ENCODE measurements around the gene VAPA. TPM values are rescaled to one million over a fixed set of nuclear protein-coding genes. Genes with fewer than 3 reads are reported as not detected.

The VAPA gene
- total RNA-seq, 1 experiment from 2014 or later = 137 TPM

GRCh38 chr18:9886005-9886348, 27.8 kb upstream of the VAPA start (continued):
- TF ChIP-seq AFF4 (CRISPR knock-in tag; IDR thresholded peaks at IDR 0.05; ENCODE audit: borderline replicate concordance) = no peak
- no peak for TF ChIP-seq SP1 (CRISPR knock-in tag; conservative IDR thresholded peaks at IDR 0.05)
- TF ChIP-seq IRF1 (CRISPR knock-in tag; IDR thresholded peaks at IDR 0.05) = no peak
- TF ChIP-seq ATF6 (CRISPR knock-in tag; IDR thresholded peaks at IDR 0.05) = no peak
- TF ChIP-seq ZNF138 (CRISPR knock-in tag; conservative IDR thresholded peaks at IDR 0.05) = no peak

GRCh38 chr18:9887992-9888391, 25.8 kb upstream of the VAPA start:
- no peak overlapping the region for H3K4me3 Mint-ChIP-seq
- H3K27ac Mint-ChIP-seq = no peak overlapping the region
- ChIA-PET CTCF (no interaction called here), POLR2A (no interaction called here)
- DNase-seq (ENCODE audit: low spot score) = no peak
- no peak for ATAC-seq
- no peaks in the 10 kb centered on the region for H3K27me3 Mint-ChIP-seq (ENCODE audit: low read depth)
- no peaks in the 10 kb centered on the region for H3K4me1 Mint-ChIP-seq
- TF ChIP-seq E2F5 (CRISPR knock-in tag; IDR thresholded peaks at IDR 0.05) (no peak), FOXP1 (CRISPR knock-in tag; IDR thresholded peaks at IDR 0.05; ENCODE audit: borderline replicate concordance) (no peak), ZMAT4 (CRISPR knock-in tag; IDR thresholded peaks at IDR 0.05) (no peak), ATF2 (CRISPR knock-in tag; IDR thresholded peaks at IDR 0.05; ENCODE audit: borderline replicate concordance, low read depth) (no peak), CDX4 (CRISPR knock-in tag; IDR thresholded peaks at IDR 0.05; ENCODE audit: borderline replicate concordance) (no peak), ATF6 (CRISPR knock-in tag; IDR thresholded peaks at IDR 0.05) (no peak), GABPB1 (CRISPR knock-in tag; IDR thresholded peaks at IDR 0.05) (no peak), E2F1 (CRISPR knock-in tag; IDR thresholded peaks at IDR 0.05) (no peak), NFYB (CRISPR knock-in tag; conservative IDR thresholded peaks at IDR 0.05; ENCODE audit: low read depth) (no peak), ESRRA (CRISPR knock-in tag; IDR thresholded peaks at IDR 0.05; ENCODE audit: borderline replicate concordance) (no peak), STAT6 (CRISPR knock-in tag; conservative IDR thresholded peaks at IDR 0.05; ENCODE audit: low read depth) (no peak), ZNF423 (CRISPR knock-in tag; IDR thresholded peaks at IDR 0.05) (no peak), PRRX2 (CRISPR knock-in tag; IDR thresholded peaks at IDR 0.05) (no peak), KAT7 (CRISPR knock-in tag; IDR thresholded peaks at IDR 0.05; ENCODE audit: borderline replicate concordance) (no peak)
- H3K9me3 Mint-ChIP-seq = peaks cover 8% of the 10 kb centered on the region
- no peaks in the 10 kb centered on the region for H3K36me3 Mint-ChIP-seq
